RWPE2 (cell line): ENCODE data around the gene LMCD1.

Source experiments
- ATAC-seq: fragments of 200-7000 bp; cut with Tn5 transposase; 3 replicates; pipeline ENCODE4 v1.9.1; 2021; ENCODE audit warnings: low read depth
- DNase-seq: peaks from one replicate; pipeline ENCODE4 v3.0.0-alpha.2; 2020; ENCODE audit warnings: low spot score
- H3K27ac ChIP-seq: fragments of 450-650 bp; 2 replicates; pipeline ENCODE4 v1.5.1; 2017; ENCODE audit warnings: mild to moderate bottlenecking; ENCODE audit not compliant: poor library complexity, severe bottlenecking
- H3K27me3 ChIP-seq: fragments of 250-450 bp; sonication (Bioruptor Pico); 2 replicates; pipeline ENCODE4 v1.5.1; 2021; ENCODE audit warnings: mild to moderate bottlenecking, moderate library complexity; ENCODE audit not compliant: insufficient read depth, poor library complexity, severe bottlenecking
- H3K36me3 ChIP-seq: fragments of 250-450 bp; sonication (Bioruptor Pico); 2 replicates; pipeline ENCODE4 v1.5.1; 2020; ENCODE audit warnings: low read depth, mild to moderate bottlenecking, moderate library complexity
- H3K4me1 ChIP-seq: fragments of 250-450 bp; sonication (Bioruptor Pico); 2 replicates; pipeline ENCODE4 v1.5.1; 2021; ENCODE audit warnings: mild to moderate bottlenecking, moderate library complexity; ENCODE audit not compliant: insufficient read depth, poor library complexity, severe bottlenecking
- H3K4me3 ChIP-seq: fragments of 250-450 bp; sonication (Bioruptor Pico); 2 replicates; pipeline ENCODE4 v1.5.1; 2021; ENCODE audit warnings: mild to moderate bottlenecking, moderate library complexity; ENCODE audit not compliant: severe bottlenecking
- H3K9me3 ChIP-seq: fragments of 250-450 bp; sonication (Bioruptor Pico); 2 replicates; pipeline ENCODE4 v1.5.1; 2021; ENCODE audit warnings: mild to moderate bottlenecking, moderate library complexity; ENCODE audit not compliant: severe bottlenecking
- TF ChIP-seq, protein P1 (sequence below): fragments of 450-650 bp; IDR thresholded peaks from one replicate; pipeline ENCODE4 v1.5.1; 2017; ENCODE audit warnings: mild to moderate bottlenecking, moderate library complexity; ENCODE audit not compliant: poor library complexity, severe bottlenecking

LMCD1 gene

DNA sequence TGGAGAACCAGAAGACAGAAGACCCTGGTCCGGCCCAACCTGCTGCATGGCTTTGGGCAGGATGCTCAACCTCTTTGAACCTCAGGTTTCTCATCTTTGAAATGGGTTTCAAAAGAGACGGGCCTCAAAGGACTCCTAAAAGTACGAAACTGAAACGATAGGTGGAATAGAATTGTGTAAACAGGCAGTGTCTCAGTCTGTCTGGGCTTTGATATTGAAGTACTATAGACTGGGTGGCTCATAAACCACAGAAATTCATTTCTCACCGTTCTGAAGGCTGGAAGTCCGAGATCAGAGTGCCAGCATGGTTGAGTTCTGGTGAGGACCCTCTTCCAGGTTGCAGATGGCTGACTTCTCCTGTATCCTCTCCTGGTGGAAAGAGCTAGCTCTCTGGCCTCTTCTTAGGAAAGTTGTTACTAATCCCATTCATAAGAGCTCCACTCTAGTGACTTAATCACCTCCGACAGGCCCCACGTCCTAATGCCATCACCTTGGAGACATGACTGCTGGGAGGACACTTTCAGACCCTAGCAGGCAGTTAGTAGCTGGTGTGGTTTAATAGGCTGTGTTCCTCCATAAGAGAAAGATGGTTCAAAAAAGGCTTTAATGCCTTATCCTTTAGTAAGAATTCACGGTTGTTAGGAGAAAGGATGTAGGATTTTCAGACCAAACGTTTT lies 107.3 kb downstream of the LMCD1 start:
- ATAC-seq: no peak
- TF ChIP-seq, protein P1, sequence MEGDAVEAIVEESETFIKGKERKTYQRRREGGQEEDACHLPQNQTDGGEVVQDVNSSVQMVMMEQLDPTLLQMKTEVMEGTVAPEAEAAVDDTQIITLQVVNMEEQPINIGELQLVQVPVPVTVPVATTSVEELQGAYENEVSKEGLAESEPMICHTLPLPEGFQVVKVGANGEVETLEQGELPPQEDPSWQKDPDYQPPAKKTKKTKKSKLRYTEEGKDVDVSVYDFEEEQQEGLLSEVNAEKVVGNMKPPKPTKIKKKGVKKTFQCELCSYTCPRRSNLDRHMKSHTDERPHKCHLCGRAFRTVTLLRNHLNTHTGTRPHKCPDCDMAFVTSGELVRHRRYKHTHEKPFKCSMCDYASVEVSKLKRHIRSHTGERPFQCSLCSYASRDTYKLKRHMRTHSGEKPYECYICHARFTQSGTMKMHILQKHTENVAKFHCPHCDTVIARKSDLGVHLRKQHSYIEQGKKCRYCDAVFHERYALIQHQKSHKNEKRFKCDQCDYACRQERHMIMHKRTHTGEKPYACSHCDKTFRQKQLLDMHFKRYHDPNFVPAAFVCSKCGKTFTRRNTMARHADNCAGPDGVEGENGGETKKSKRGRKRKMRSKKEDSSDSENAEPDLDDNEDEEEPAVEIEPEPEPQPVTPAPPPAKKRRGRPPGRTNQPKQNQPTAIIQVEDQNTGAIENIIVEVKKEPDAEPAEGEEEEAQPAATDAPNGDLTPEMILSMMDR: no peak
- DNase-seq: no peak
- no peak overlapping the region for H3K27ac ChIP-seq
- H3K9me3 ChIP-seq: no peaks in the 10 kb centered on the region
- no peak overlapping the region for H3K4me3 ChIP-seq
- no peaks in the 10 kb centered on the region for H3K27me3 ChIP-seq
- no peaks in the 10 kb centered on the region for H3K36me3 ChIP-seq
- no peaks in the 10 kb centered on the region for H3K4me1 ChIP-seq

DNA sequence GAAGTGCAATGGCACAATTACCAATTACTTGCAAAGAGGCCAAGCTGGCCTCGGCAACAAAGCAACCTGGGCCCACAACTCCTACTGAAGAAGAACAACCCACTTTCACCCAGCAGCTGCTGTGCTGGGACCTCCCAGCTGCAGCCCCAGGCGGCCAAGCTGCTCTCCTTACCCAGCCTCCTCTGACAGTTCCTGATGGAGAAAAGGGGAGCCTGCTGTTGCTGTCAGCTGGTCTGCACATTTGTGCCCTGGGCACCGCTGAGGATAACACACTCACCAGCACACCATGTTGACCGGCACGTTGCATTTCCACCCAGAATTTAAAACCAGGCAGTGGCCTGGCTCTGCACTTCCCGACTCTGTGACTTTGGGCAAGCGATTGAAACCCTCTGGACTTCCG lies 109.3 kb downstream of the LMCD1 start:
- TF ChIP-seq, protein P1: no peak
- Histone ChIP-seq H3K36me3 (no peaks in the 10 kb centered on the region), H3K4me1 (no peaks in the 10 kb centered on the region), H3K27me3 (no peaks in the 10 kb centered on the region), H3K9me3 (no peaks in the 10 kb centered on the region), H3K27ac (no peak overlapping the region), H3K4me3 (no peak overlapping the region)
- ATAC-seq (no peak), DNase-seq (no peak)

DNA sequence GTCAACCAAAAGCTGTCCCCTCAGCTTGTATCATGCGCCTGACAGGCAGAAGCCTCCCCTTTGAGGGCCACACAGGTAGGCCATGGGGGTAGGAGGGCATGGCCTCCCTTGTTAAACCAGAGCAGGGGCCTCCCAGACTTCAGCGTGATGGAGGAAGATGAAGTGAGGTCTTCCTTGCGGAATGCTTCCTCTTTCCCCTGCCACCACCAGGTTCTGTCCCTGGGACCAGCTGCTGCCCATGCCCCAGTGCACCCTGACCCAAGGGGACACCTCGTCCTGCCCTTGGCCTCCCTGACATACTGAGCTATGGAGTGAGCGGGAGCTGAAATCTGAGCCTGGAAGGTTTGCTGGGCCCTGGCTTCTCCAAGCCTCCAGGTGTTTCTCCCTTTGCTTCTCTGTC lies 116.3 kb downstream of the LMCD1 start:
- ATAC-seq: no peak
- no peak overlapping the region for H3K27ac ChIP-seq
- TF ChIP-seq, protein P1: no peak
- DNase-seq: peak; percentile 10
- no peaks in the 10 kb centered on the region for H3K9me3 ChIP-seq
- no peaks in the 10 kb centered on the region for H3K27me3 ChIP-seq
- no peaks in the 10 kb centered on the region for H3K36me3 ChIP-seq
- no peak overlapping the region for H3K4me3 ChIP-seq
- no peaks in the 10 kb centered on the region for H3K4me1 ChIP-seq

DNA sequence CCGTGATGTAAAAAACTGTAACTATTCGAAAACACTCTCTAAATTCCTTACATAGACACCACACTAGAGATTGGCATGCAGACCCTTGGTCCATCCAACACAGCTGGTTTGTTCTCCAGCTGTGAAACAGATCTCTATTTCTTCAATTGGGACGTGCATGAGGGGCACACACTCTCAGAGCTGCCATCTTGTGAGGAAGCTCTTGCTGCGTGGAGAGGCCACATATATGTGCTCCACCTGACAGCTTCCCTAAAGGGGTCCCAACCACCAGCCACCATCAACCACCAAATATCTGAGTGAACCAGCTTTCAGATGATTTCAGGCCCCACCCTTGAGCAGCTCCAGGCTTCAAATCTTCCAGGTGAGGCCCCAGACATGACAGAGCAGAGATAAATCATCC lies 117.3 kb downstream of the LMCD1 start:
- DNase-seq: peak; percentile 17
- Histone ChIP-seq H3K36me3 (no peaks in the 10 kb centered on the region), H3K9me3 (no peaks in the 10 kb centered on the region), H3K27me3 (no peaks in the 10 kb centered on the region), H3K4me3 (no peak overlapping the region), H3K4me1 (no peaks in the 10 kb centered on the region), H3K27ac (no peak overlapping the region)
- ATAC-seq: no peak
- TF ChIP-seq, protein P1: no peak

DNA sequence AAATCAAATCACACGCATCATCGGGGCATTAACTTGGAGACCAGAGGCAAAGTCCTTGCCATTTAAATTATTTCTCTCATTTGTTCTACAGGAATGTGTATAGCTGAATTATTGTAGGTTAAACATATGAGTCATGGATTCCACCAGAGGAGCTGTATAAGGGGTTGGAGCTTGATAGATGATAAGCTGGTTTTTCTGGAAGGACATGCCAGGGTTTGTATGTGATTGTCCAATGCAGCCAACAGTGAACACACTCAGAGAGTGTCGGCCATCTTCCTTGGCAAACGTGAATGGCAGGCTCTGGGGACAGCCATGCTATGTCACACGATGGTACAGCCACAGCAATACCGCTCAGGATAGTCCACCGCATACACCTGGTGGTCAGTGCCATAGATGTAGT lies 117.9 kb downstream of the LMCD1 start:
- peak; percentile 58; the same call in 2 of the 3 replicates for ATAC-seq
- Histone ChIP-seq H3K36me3 (no peaks in the 10 kb centered on the region), H3K4me3 (no peak overlapping the region), H3K27me3 (no peaks in the 10 kb centered on the region), H3K4me1 (no peaks in the 10 kb centered on the region), H3K27ac (no peak overlapping the region), H3K9me3 (no peaks in the 10 kb centered on the region)
- TF ChIP-seq, protein P1: no peak
- DNase-seq: no peak
